GM06990 (cell line): ENCODE data around the gene RETREG2.

Source experiments
- DNase-seq: peaks from one replicate; pipeline ENCODE4 v3.0.0-alpha.2; 2011; ENCODE audit not compliant: insufficient read length; ENCODE audit errors: extremely low read depth
- H3K27me3 ChIP-seq: replicated peaks from 2 replicates; pipeline ENCODE4 v1.6.0; 2011; ENCODE audit warnings: low read length; ENCODE audit not compliant: control insufficient read depth, insufficient read depth
- H3K36me3 ChIP-seq: 2 replicates; pipeline ENCODE4 v1.5.1; 2011; ENCODE audit warnings: low read length; ENCODE audit not compliant: control insufficient read depth, insufficient read depth
- H3K4me3 ChIP-seq: replicated peaks from 2 replicates; pipeline ENCODE4 v1.5.1; 2011; ENCODE audit warnings: low read depth, mild to moderate bottlenecking, control low read depth, low read length
- TF ChIP-seq, protein P1 (sequence below): IDR thresholded peaks from 2 replicates; pipeline ENCODE4 v1.5.1; 2011; ENCODE audit warnings: low read length, control low read depth, mild to moderate bottlenecking, inconsistent platforms; ENCODE audit not compliant: insufficient read depth, poor library complexity, severe bottlenecking

RETREG2 gene

DNA sequence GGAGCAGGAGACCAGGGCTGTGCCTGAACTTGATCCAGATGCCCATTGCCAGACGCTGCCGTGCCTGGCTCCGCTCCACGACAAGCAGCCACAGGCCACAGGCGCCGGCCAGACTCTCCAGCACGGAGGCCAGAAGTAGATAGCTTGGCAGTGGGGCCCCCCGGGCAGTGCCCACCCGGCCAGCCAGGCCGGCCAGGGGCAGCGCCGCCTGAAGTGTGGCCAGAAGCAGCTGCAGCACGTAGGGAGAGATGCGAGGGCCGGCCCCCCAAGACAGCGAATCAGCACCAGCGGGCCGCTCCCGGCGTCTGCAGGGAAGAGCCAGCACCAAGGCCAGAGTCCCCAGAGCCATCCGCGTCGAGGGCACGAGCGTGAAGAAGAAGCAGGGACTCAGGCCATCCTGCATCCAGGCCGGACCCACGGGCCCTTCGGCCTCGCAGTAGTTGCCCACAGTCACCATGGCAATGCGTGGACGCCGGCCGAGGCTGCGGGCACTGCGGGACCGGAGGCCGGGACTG is 40.2 kb downstream of the RETREG2 start:
- TF ChIP-seq, protein P1, sequence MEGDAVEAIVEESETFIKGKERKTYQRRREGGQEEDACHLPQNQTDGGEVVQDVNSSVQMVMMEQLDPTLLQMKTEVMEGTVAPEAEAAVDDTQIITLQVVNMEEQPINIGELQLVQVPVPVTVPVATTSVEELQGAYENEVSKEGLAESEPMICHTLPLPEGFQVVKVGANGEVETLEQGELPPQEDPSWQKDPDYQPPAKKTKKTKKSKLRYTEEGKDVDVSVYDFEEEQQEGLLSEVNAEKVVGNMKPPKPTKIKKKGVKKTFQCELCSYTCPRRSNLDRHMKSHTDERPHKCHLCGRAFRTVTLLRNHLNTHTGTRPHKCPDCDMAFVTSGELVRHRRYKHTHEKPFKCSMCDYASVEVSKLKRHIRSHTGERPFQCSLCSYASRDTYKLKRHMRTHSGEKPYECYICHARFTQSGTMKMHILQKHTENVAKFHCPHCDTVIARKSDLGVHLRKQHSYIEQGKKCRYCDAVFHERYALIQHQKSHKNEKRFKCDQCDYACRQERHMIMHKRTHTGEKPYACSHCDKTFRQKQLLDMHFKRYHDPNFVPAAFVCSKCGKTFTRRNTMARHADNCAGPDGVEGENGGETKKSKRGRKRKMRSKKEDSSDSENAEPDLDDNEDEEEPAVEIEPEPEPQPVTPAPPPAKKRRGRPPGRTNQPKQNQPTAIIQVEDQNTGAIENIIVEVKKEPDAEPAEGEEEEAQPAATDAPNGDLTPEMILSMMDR: no peak
- peaks cover 12% of the 10 kb centered on the region for H3K36me3 ChIP-seq
- peak overlapping the region; percentile 59 for H3K4me3 ChIP-seq
- no peaks in the 10 kb centered on the region for H3K27me3 ChIP-seq
- DNase-seq: no peak

DNA sequence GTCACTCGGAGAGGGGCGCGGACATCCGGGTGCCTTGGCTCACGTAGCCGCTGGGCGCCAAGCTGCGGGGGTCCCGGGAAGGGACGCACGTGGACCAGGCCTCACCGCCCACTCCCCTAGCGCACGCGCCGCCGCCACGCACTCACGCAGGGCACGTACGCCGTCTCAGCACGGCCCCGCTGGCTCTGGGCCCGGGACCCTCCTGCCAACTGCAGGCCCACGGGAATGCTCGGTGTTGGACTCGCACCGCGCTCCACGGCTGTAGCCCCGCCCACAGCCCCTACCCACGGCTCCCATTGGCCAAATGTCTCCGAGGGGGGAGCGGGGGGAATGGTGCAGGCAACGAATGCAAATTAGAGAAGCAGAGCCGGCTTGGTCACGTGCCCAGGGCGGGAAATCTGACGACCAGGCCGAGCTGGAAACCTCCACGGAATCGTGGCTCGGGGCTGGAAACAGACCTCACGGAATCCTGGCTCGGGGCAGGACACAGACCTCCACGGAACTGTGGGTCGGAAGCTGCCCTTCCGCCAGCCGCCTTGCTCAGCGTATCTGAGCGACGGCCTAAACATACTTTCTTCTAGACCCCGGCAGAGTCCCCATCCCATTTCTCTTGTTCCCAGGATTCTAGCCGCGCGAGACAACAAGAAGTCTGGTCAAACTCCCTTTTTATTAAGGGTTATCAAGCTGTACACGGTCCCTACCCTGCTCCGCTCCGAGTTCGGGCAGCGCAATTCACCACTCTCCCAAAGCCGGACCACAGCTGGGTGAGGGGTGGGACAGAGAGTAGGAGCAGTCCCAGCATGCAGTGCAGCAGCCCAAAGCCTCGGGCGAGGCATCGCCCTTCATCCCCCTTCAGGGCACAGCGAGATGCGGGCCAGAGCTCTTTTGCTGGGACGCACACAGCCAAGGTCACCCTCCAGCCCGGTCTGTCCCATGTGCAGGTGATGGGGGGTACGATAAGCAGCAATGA is 40.9 kb downstream of the RETREG2 start, which contains the start of gene ABCB6:
Gene ABCB6, minus strand, starts transcription at position 227 of the 970 bp plus-strand sequence. CDS start 285 bp downstream, outside the sequence.
- TF ChIP-seq, protein P1: no peak
- H3K4me3 ChIP-seq: peak within 1 kb of the TSS; percentile 59
- H3K27me3 ChIP-seq: no peaks in the 10 kb centered on the region
- H3K36me3 ChIP-seq: peaks cover 18% of the 10 kb centered on the region
- DNase-seq: peak; percentile 88

DNA sequence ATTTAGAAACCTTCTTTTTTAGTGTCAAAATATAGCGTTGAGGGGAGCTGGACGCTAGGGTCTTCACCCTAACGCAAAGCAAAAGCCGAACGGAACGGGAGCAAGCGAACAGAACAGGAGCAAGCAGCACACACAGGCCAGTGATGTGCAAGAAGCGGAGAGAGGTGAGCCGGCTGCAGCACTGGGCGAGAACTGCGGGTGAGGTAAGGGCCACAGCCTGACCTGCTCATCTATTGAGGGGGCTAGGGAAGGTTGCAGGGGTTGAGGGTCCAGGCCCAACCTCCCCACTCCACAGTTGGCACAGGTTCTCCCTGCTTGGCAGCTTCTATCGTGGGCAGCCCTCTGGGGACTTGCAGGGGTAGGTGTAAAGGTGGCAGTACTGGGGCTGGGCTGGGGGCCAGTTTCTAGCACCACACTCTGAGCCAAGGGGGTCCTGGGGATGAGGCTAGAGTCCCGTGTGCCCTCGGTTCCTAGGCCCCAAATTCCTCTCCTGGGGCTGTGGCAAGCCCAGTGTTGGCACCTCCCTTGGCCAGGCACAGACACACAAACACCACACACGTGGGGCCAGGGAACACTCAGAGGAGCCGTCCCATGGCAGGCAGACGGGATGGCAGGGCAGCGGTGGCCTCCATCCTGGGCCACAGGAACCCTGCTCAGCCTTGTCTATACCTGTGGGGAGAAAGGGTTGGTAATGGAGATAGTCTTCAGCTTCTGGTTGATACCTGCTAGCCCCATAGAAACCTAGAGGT is 41.9 kb downstream of the RETREG2 start:
- H3K36me3 ChIP-seq: peaks cover 26% of the 10 kb centered on the region
- TF ChIP-seq, protein P1: no peak
- H3K27me3 ChIP-seq: no peaks in the 10 kb centered on the region
- no peak for DNase-seq
- no peak overlapping the region for H3K4me3 ChIP-seq

DNA sequence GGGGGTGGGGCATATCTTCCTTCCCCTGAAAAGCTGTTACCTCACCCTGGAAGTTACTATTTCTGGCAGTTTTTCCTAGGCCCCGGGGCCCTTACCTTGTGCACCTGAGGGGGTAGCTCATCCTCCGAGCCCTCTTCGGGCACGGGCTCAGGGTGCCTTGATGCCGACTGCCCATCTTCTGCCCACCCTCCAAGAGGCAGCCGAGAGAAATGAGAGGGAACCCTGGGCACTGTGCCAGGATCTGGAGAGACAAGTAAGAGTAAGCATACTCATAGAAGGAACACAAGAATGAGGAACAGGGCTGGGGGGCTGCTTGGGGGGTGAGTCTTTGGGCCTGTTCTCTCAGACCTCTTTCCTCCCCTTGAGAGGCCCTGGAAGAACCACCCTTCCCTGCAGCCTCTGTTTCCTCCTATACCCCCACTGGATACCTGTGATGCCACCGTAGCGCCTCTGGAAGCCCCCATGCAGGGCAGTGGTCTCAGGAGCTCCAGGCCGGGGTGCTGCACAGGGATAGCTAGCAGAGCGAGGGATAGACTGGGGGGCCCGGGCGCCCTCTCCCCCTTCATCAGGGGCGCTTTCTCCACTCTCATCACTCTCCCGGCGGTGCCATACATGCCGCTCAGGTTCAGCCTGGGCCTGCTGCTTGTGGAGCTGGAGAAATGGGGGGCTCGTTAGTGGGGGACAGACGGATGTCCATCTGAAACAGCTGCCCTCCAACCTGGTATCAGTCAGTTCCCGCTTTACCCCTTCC is 42.8 kb downstream of the RETREG2 start:
- TF ChIP-seq, protein P1: no peak
- Histone ChIP-seq H3K27me3 (no peaks in the 10 kb centered on the region), H3K4me3 (no peak overlapping the region), H3K36me3 (peaks cover 30% of the 10 kb centered on the region)
- no peak for DNase-seq

DNA sequence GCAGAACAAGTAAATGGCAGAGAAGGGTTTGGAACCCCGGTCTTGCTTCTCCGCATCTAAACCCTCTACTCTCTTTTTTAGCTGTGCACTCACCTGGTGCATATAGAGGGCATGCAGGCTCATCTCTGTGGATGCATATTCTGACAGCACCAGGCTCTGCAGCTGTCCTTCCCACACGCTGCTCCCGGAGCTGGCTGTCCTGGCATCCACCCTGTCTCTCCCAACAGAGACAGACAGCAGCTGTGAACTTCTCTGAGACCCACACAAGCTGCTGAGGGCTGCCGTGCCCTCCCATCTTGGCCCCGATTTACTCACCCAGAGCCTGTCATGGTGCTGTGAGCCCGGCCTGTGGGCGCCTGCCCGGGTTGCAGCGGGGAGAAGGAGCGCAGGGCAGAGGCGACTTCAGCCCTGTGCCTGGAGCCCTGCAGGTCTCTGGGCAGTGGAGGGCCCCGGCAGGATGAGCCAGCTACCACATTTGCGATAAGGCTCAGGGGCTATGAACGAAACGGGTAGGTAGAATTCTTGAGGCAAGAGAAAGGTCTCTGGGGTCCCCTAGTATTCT is 44.0 kb downstream of the RETREG2 start:
- Histone ChIP-seq H3K36me3 (peaks cover 30% of the 10 kb centered on the region), H3K4me3 (no peak overlapping the region), H3K27me3 (no peaks in the 10 kb centered on the region)
- DNase-seq: no peak
- TF ChIP-seq, protein P1: no peak
